Measurements from ENCODE around the gene RIN1. TPM values are rescaled to one million over a fixed set of nuclear protein-coding genes. Genes with fewer than 3 reads are reported as not detected.
"Not testable (repeated sequence)": the region's sequence is repeated elsewhere in the genome, so short reads cannot be mapped to it uniquely, and the experiment has no call there.

Gene RIN1, protein sequence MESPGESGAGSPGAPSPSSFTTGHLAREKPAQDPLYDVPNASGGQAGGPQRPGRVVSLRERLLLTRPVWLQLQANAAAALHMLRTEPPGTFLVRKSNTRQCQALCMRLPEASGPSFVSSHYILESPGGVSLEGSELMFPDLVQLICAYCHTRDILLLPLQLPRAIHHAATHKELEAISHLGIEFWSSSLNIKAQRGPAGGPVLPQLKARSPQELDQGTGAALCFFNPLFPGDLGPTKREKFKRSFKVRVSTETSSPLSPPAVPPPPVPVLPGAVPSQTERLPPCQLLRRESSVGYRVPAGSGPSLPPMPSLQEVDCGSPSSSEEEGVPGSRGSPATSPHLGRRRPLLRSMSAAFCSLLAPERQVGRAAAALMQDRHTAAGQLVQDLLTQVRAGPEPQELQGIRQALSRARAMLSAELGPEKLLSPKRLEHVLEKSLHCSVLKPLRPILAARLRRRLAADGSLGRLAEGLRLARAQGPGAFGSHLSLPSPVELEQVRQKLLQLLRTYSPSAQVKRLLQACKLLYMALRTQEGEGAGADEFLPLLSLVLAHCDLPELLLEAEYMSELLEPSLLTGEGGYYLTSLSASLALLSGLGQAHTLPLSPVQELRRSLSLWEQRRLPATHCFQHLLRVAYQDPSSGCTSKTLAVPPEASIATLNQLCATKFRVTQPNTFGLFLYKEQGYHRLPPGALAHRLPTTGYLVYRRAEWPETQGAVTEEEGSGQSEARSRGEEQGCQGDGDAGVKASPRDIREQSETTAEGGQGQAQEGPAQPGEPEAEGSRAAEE
- total RNA-seq = 1 to 10 TPM; 2.6 to 4.9 TPM

DNA sequence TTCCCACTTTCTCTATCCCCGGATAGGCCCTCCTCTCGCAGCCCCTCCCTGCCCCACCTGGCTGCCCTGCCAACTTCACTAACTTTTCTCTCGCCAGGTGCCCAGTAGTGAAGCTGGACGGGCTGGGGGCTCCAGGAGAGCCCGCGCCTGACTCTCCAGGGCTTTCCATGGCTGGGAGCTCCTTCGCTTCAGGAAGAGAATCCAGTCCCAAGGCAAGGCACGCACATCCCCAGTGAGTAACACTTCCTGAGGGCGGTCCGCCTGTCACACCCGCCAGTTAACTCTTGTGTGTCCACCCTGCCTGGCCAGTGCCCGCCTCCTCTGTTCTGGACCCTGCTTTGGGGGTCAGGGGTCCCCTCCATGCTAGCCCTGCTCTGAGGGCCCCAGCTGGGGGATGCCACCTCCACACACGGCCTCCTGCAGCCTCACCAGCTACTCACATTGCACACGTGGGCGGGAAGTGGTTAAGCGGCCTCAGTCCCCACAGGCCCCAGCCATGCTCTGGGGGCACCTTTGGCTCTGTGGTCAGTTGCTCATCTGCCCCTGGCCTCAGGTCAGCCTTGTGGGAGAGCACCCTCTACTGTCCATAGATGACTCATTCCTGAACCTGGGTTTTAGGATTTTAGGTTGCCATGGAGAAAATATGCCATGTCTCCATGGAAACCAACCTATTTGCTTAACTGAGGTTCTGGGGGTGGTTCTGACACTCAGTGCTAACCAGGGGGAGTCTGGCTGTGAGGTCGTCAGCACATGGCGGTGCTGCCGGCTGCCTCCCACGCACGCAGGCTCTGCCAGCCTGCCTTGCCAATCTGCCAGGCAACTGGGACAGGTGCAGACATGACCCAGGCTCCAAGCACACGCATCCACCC, at the start of gene RIN1:
Gene RIN1 (minus strand): TSS at position 201 of the 869 bp plus-strand sequence. CDS start 32 bp downstream, at position 169.
- peak; percentile 81 to 89 for ATAC-seq
- Mint-ChIP-seq H3K36me3 (no peaks in the 10 kb centered on the region), H3K27ac (peak within 1 kb of the TSS; percentile 86 to 97), H3K9me3 (no peaks in the 10 kb centered on the region)
- peak; percentile 60 to 94 for DNase-seq (ENCODE audit: low spot score in 2 of 2)

DNA sequence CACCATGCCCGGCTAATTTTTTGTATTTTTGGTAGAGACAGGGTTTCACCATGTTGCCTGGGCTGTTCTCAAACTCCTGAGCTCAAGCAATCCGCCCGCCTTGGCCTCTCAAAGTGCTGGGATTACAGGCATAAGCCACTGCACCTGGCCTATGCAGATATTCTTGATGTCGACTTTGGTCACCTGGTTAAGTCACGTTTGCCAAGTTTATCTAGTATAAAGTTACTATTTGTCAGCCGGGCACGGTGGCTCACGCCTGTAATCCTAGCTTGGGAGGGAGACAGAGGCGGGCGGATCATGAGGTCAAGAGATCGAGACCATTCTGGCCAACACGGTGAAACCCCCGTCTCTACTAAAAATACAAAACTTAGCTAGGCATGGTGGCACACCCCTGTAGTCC, 48.1 kb upstream of the RIN1 start:
- not testable (repeated sequence) for H3K36me3 Mint-ChIP-seq; H3K9me3 Mint-ChIP-seq; DNase-seq (ENCODE audit: low spot score in 2 of 2); ATAC-seq; H3K27ac Mint-ChIP-seq

DNA sequence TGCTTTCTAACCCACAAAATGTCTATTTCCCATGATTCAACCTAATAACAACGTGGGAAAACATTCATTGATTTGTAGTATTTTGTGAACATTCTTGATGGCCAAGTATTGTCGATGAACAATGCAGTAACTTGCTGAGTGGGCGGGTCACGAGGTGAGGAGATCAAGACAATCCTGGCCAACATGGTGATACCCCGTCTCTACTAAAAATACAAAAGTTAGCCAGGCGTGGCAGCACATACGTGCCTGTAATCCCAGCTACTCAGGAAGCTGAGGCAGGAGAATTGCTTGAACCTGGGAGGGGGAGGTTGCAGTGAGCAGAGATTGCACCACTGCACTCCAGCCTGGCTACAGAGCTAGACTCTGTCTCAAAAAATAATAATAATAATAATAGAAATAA, 44.0 kb upstream of the RIN1 start:
- H3K36me3 Mint-ChIP-seq; H3K9me3 Mint-ChIP-seq; DNase-seq (ENCODE audit: low spot score in 2 of 2); ATAC-seq; H3K27ac Mint-ChIP-seq: not testable (repeated sequence)

DNA sequence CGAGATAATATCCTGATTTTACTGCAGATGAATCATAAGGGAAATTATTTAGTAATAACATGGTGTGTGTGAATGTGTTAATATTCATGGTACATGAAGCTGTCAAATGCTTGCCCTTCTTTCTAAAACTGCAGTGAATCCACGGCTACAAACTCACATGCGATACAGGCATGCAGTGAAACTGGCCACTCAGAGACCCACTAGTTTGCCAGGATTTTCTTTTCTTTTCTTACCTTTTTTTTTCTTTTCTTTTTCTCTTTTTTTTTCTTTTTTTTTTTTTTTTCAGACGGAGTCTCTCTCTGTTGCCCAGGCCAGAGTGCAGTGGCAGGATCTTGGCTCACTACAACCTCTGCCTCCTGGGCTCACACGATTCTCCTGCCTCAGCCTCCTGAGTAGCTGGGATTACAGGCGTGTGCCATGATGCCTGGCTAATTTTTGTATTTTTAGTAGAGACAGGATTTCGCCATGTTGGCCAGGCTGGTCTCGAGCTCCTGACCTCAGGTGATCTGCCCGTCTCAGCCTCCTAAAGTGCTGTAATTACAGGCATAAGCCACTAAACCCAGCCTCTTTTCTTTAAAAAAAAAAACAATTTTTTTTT, 37.6 kb upstream of the RIN1 start:
- H3K27ac Mint-ChIP-seq; ATAC-seq; H3K36me3 Mint-ChIP-seq; H3K9me3 Mint-ChIP-seq; DNase-seq (ENCODE audit: low spot score in 2 of 2): not testable (repeated sequence)

DNA sequence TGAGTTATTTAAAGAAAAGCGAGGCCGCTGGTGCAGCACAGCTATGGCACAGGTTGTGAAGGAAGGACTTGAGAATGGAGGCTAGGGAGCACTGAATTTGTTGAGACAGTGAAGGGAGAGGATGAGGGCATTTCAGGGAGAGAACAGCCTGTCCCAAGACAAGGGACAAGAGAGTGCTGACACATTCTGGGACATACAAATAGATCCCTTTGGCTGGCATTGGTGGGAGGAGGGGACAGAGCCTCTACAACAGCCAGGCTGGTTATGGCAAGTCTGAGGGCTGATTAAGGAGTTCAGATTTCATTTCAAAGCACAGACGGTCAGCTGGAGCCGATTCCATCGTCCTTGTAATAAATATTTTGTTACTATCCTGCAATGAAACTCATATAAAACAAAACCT, 37.0 kb upstream of the RIN1 start:
- H3K27ac Mint-ChIP-seq = no peak overlapping the region
- no peaks in the 10 kb centered on the region for H3K9me3 Mint-ChIP-seq
- no peak for DNase-seq (ENCODE audit: low spot score in 2 of 2)
- no peaks in the 10 kb centered on the region for H3K36me3 Mint-ChIP-seq
- no peak for ATAC-seq

DNA sequence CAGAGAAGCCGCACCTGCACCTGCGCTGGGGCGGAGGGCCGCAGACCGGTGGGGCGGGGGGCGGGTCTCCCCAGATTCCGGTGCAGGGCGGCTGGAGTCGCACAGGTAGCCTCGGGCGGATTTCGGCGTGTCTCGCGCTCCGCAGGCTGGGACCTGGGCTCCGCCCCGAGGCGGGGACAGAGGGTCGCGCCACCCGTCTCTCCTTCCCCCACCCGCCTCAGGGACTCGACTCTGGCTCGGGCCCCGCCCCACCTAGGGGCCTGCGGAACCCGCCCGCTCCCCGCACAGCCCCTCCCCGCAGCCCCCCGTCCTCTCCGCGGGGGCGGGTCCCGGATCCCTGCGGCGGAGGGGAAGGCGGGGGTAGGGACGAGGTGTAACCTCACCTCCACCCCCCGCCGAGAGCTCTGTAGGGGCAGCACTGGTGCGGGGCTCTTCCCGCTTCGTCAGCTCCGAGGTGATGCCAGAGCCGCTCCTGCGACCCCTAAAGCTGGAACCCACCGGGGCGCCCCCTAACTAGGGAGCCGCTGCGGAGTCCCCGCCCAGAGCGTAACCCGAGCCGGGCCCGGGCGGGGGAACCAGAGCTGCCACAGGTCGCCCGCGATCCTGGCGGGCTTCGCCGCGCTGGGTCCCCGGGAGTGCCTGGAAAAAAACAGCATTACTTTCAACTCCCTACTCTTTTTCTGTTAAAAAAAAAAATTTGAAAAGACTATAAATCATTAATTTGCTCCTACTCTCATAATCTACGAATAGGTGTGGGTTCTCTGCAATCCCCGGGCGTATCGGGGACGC, 35.6 kb upstream of the RIN1 start, which contains the start of gene SLC29A2:
Gene SLC29A2 (minus strand): TSS at position 134 of the 789 bp plus-strand sequence. CDS start 169 bp downstream, outside the sequence.
- ATAC-seq = peak; percentile 72 to 91
- Mint-ChIP-seq H3K27ac (peak within 1 kb of the TSS; percentile 77 to 96), H3K36me3 (no peaks in the 10 kb centered on the region), H3K9me3 (no peaks in the 10 kb centered on the region)
- peak; percentile 73 to 83 for DNase-seq (ENCODE audit: low spot score in 2 of 2)

DNA sequence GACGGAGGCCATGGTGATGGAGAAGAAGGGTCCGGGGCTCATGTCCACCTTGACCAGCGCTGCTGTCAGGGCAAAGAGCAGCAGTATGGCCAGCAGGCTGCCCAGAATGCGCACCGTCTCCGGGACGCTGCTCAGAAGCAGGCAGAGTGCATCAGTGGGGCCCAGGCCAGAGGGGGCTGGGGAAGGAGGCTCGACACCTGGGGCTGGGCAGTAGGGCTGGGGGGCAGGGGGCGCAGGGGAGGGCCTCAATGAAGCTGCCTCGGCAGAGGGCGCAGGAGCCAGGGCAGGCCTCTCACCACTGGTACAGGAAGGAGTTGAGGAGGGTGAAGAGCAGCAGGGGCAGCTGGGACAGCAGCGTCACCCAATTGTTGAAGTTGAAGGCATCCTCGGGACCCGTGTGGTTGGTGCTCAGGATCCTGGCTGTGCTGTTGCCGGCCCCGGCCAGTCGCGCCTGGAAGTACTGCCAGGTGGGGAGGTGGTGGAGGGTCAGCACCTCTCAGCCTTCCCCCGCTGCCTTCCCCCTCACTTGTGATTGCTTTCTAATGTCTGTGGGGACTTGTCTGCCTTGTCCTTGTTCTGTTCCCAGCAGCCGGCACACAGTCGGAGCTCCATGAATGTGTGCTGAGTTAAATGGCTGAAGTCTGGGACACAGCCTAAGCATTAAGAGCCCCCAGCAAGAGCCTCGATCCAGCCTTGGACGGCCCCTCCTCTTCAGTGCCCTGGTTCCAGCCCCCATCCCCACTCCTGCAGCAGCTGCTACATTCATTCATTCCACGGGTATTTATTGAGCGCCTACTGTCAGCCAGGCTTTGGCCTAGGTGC, 33.0 kb upstream of the RIN1 start:
- ATAC-seq = no peak
- H3K27ac Mint-ChIP-seq = peak overlapping the region in 1 of 2 donors; percentile 69
- DNase-seq (ENCODE audit: low spot score in 2 of 2) = no peak

DNA sequence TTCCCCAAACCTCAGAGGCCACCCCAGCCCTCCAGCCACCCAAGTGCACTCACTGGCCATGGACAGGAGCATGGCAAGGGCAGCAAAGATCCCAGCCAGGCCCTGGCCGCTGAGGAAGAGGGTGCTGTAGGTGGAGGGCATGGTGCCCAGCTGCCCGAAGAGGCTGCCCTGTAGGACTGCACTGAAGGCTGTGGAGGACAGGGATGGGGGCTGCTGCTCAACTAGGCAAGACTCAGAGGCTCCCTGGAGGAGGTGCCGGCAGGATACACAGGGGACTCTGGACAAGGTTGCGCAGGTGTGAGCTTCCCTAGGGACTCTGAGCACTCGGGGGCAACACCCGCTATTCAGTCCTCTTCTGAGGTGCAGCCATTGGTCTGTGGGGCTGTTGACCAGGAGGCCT, 32.2 kb upstream of the RIN1 start:
- H3K27ac Mint-ChIP-seq = no peak overlapping the region
- no peaks in the 10 kb centered on the region for H3K9me3 Mint-ChIP-seq
- ATAC-seq = no peak
- DNase-seq (ENCODE audit: low spot score in 2 of 2) = no peak
- H3K36me3 Mint-ChIP-seq = no peaks in the 10 kb centered on the region

More for the DNA sequence above, 33.0 kb upstream of the RIN1 start:
- no peaks in the 10 kb centered on the region for H3K36me3 Mint-ChIP-seq
- H3K9me3 Mint-ChIP-seq = no peaks in the 10 kb centered on the region

DNA sequence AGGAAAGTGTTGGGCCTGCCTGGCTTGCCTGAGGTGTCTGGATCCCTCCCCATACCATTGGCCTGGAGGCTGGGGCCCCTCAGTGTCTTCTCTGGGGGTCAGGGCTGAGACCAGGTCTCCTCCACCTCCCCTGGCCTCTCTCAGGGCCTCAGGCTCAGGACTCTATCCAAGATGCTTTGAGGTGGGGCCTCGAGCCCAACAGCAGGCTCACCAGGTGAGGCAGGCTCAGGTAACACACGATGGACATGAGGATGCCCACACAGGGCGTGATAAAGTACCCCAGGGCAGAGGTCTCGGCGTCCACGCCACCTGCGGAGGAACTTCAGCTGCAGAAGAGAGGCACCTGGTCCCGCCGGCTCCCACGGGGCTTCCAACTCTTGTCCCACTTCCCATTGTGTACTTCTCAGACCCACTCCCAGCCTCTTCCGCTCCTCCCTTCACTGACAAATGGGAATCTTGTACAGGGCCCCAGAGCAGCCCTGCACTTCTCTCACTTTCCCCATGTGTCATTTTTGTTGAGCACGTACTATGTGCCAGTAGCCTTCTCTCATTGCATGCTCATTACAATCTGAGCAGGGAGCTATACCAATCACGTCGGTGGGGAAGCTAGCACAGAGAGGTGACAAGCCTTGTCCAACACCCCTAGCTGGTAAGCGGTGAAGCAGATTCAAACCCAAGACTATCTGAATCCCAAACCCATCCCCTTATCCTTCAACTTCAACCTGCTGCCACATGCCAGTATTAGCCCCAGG, 31.5 kb upstream of the RIN1 start:
- no peak for DNase-seq (ENCODE audit: low spot score in 2 of 2)
- H3K9me3 Mint-ChIP-seq = no peaks in the 10 kb centered on the region
- no peak overlapping the region for H3K27ac Mint-ChIP-seq
- H3K36me3 Mint-ChIP-seq = no peaks in the 10 kb centered on the region
- ATAC-seq = no peak

DNA sequence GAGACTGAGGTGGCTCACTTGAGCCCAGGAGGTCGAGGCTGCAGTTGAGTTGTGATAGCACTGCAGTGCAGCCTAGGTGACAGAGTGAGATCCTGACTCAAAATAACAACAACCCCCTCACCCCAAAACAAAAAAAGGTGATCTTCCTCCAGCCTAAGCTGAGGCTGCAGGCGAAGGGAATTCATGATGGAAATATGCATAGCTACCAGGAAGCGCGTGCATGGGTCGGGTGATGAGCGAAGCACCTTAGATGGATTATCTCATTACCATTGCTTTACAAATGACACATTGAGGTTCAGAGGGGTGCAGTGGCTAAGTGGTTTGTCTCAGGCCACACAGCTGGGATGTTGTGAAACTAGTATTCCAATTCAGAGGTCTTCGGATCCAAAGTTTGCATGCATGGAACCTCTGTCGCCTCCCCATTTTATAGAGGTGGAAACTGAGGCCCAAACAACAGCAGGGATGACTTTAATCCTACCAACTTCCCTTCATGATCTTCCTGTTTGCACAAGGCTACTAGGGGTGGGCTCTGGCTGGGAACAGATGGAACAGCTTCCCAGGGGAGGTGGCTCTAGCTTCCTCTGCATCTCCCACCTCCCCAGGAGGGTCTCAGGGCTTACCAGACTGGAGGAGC, 30.7 kb upstream of the RIN1 start:
- no peak overlapping the region for H3K27ac Mint-ChIP-seq
- H3K36me3 Mint-ChIP-seq = no peaks in the 10 kb centered on the region
- no peaks in the 10 kb centered on the region for H3K9me3 Mint-ChIP-seq
- DNase-seq (ENCODE audit: low spot score in 2 of 2) (no peak), ATAC-seq (no peak)

DNA sequence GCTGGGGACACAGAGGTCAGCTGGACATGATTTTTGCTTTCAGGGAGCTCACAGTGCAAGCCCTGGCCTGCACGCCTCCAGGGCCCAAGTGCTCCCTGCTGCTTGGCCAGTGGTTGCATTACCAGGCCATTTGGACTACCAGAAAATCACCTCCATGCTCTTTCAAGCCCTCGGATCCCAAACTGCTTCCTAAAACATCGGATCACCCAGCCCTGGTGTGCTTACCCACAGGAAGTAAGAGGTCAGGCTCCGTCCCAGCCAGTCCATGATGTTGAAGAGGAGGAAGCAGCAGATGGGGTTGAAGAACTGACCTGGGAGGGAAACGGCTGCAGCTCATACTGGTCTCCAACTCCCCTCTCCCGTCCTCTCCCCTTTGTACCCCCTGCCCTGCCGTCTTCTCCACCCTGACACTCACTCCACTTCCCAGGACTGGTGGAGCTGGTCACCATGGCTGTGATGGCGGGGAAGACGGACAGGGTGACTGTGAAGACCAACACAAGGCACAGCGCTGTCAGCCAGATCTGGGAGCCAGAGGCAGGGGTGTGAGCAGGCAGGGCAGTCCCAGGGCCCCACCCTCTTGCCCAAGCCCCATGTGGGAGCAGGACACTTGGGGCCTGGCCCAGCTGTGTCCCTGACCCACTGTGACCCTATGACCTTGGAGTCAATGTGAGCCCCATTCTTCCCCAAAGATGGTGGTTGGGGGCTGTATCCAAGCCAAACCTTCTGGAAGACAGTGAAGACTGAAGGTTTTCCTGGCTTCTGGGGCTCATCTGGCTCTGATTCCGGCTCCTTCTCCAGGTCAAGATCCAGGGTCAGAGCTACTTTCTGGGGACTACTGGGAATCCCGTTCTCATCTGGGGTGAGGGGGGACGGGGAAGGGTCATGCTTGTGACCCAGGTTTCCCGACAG, 29.7 kb upstream of the RIN1 start:
- H3K27ac Mint-ChIP-seq = no peak overlapping the region
- no peaks in the 10 kb centered on the region for H3K36me3 Mint-ChIP-seq
- DNase-seq (ENCODE audit: low spot score in 2 of 2) (no peak), ATAC-seq (no peak)
- H3K9me3 Mint-ChIP-seq = no peaks in the 10 kb centered on the region

DNA sequence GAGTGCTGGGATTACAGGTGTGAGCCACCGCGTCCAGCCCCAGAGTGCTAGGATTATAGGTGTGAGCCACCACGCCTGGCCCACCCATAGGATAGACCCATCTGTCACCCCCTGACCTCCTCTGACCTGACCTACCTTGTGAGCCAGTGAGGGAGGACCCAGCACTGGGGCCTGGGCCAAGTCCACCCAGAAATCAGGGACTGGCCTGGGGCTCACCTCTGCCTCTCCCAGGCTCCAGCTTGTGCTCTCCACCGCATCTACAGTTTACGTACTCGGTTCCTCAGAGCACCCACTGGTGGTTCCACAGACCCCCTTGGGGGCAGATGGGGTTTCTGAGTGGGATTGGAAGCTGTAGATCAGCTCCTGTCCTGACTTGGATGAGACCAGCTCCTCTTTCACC, 28.9 kb upstream of the RIN1 start:
- no peaks in the 10 kb centered on the region for H3K9me3 Mint-ChIP-seq
- ATAC-seq (no peak), DNase-seq (ENCODE audit: low spot score in 2 of 2) (no peak)
- H3K27ac Mint-ChIP-seq = no peak overlapping the region
- H3K36me3 Mint-ChIP-seq = no peaks in the 10 kb centered on the region
